ENCODE data around the gene CELA3A. TPM values are rescaled to one million over a fixed set of nuclear protein-coding genes. Genes with fewer than 3 reads are reported as not detected.

CELA3A gene
- total RNA-seq, 1 experiment from 2014 or later: not detected

Other genes with a start within 250 kb of the CELA3A start
- 21.5 and 29.5 TPM in 2 replicates for gene USP48, start 218.5 kb upstream of the CELA3A start, total RNA-seq (2014; rRNA removed; shearing (Covaris generic))
- gene LDLRAD2, start 189.4 kb upstream of the CELA3A start, total RNA-seq (2014; rRNA removed; shearing (Covaris generic)): not detected in 2 replicates
- gene HSPG2, start 64.3 kb upstream of the CELA3A start, total RNA-seq (2014; rRNA removed; shearing (Covaris generic)): 11.9 and 14.4 TPM in 2 replicates
- gene CELA3B, start 24.6 kb upstream of the CELA3A start, total RNA-seq (2014; rRNA removed; shearing (Covaris generic)): not detected in 2 replicates
- gene CDC42, start 51.1 kb downstream of the CELA3A start, total RNA-seq (2014; rRNA removed; shearing (Covaris generic)): 320 and 358 TPM in 2 replicates
- 0.27 and 0.86 TPM in 2 replicates for gene WNT4, start 141.4 kb downstream of the CELA3A start, total RNA-seq (2014; rRNA removed; shearing (Covaris generic))

All from G401 (cell line).